Measurements from ENCODE around the gene FTO. TPM values are rescaled to one million over a fixed set of nuclear protein-coding genes. Genes with fewer than 3 reads are reported as not detected.

Gene FTO
- polyA plus RNA-seq, 1 donor from 2014 or later = 80.1 TPM

- H3K79me2 ChIP-seq (replicated peaks; ENCODE audit: insufficient read depth, low read length) = no peaks in the 10 kb centered on the region
- H4K20me1 ChIP-seq (ENCODE audit: insufficient read depth) = no peaks in the 10 kb centered on the region
- no peak overlapping the region for H3K27ac ChIP-seq (ENCODE audit: low read length)
- H3K27me3 ChIP-seq (ENCODE audit: insufficient read depth, low read depth, low read length) = no peaks in the 10 kb centered on the region
- no peaks in the 10 kb centered on the region for H3K9me2 ChIP-seq (ENCODE audit: insufficient read depth, low read length)
- H3K4me3 ChIP-seq (ENCODE audit: low read length) = no peak overlapping the region
- H2AFZ ChIP-seq (ENCODE audit: low read depth, low read length) = no peak overlapping the region
- H3K4me2 ChIP-seq (ENCODE audit: low read length) = no peak overlapping the region
- H3K9me3 ChIP-seq (ENCODE audit: low read length) = peaks cover 6% of the 10 kb centered on the region
- TF ChIP-seq EP300 (conservative IDR thresholded peaks at IDR 0.05; ENCODE audit: poor library complexity, severe bottlenecking) = no peak
- TF ChIP-seq RAD21 (conservative IDR thresholded peaks at IDR 0.05) = no peak
- no peak for TF ChIP-seq EZH2 (IDR thresholded peaks at IDR 0.05; ENCODE audit: borderline replicate concordance, insufficient read depth, low read length, poor library complexity, severe bottlenecking)
- no peak for TF ChIP-seq POLR2AphosphoS5 (IDR thresholded peaks at IDR 0.05)
- no peak for TF ChIP-seq REST (IDR thresholded peaks at IDR 0.05; ENCODE audit: borderline replicate concordance)
- no peak for TF ChIP-seq SMC3 (conservative IDR thresholded peaks at IDR 0.05; ENCODE audit: poor library complexity)
- TF ChIP-seq CTCF (IDR thresholded peaks at IDR 0.05; ENCODE audit: poor library complexity, severe bottlenecking) = no peak
- TF ChIP-seq MXI1 (conservative IDR thresholded peaks at IDR 0.05; ENCODE audit: poor library complexity, severe bottlenecking) = no peak
- no peaks in the 10 kb centered on the region for H3K36me3 ChIP-seq (ENCODE audit: insufficient read depth, low read length)
- H3K9ac ChIP-seq (ENCODE audit: low read length) = no peak overlapping the region
- no peaks in the 10 kb centered on the region for H3F3A ChIP-seq (ENCODE audit: insufficient read depth, low read length, poor library complexity, severe bottlenecking)
Observed at GRCh38 chr16:53926209-53926608, 222.3 kb downstream of the FTO start.

GRCh38 chr16:53932975-53933374, 229.0 kb downstream of the FTO start:
- Histone ChIP-seq H4K20me1 (ENCODE audit: insufficient read depth) (no peaks in the 10 kb centered on the region), H3K9ac (ENCODE audit: low read length) (no peak overlapping the region), H2AFZ (ENCODE audit: low read depth, low read length) (no peak overlapping the region), H3K27ac (ENCODE audit: low read length) (no peak overlapping the region), H3K4me3 (ENCODE audit: low read length) (no peak overlapping the region), H3K9me2 (ENCODE audit: insufficient read depth, low read length) (no peaks in the 10 kb centered on the region), H3K9me3 (ENCODE audit: low read length) (peaks cover 6% of the 10 kb centered on the region), H3K27me3 (ENCODE audit: insufficient read depth, low read depth, low read length) (no peaks in the 10 kb centered on the region), H3K4me2 (ENCODE audit: low read length) (no peak overlapping the region), H3K36me3 (ENCODE audit: insufficient read depth, low read length) (no peaks in the 10 kb centered on the region), H3K79me2 (replicated peaks; ENCODE audit: insufficient read depth, low read length) (no peaks in the 10 kb centered on the region), H3F3A (ENCODE audit: insufficient read depth, low read length, poor library complexity, severe bottlenecking) (no peaks in the 10 kb centered on the region)
- TF ChIP-seq POLR2AphosphoS5 (IDR thresholded peaks at IDR 0.05) (no peak), TAF1 (IDR thresholded peaks at IDR 0.05; ENCODE audit: low read depth) (no peak), EZH2 (IDR thresholded peaks at IDR 0.05; ENCODE audit: borderline replicate concordance, insufficient read depth, low read length, poor library complexity, severe bottlenecking) (no peak), RAD21 (conservative IDR thresholded peaks at IDR 0.05) (no peak), CTCF (IDR thresholded peaks at IDR 0.05; ENCODE audit: poor library complexity, severe bottlenecking) (no peak), MXI1 (conservative IDR thresholded peaks at IDR 0.05; ENCODE audit: poor library complexity, severe bottlenecking) (no peak), EP300 (conservative IDR thresholded peaks at IDR 0.05; ENCODE audit: poor library complexity, severe bottlenecking) (no peak)

Measured in neural cell (in vitro differentiated cells).